DMS114 treated with DMSO at 0.1 percent for 48 hours (cell line): ENCODE results near the gene CMC1.

ENCODE experiments used
- DNase-seq: peaks from one replicate; lab custom pipeline; 2025; ENCODE audit not compliant: unreplicated experiment; lab: John Stamatoyannopoulos, UW

Gene CMC1

GRCh38 chr3:28349469-28350000 is 108.1 kb downstream of the CMC1 start:
- DNase-seq, result no peak
